HepG2 (cell line): ENCODE results near the gene DLAT. TPM values are rescaled to one million over a fixed set of nuclear protein-coding genes. Genes with fewer than 3 reads are reported as not detected.

Source experiments
- ATAC-seq: fragments of 200-7000 bp; cut with Tn5 transposase; 3 replicates; pipeline ENCODE4 v1.9.1; 2020; ENCODE audit warnings: mild to moderate bottlenecking, moderate library complexity
- BruUV-seq: library from RNA; stranded (reverse); fragments of 400-500 nt; replicated peaks from 2 replicates; lab custom pipeline; 2021; lab: Mats Ljungman, UMichigan
- CTCF ChIA-PET: fragments of 300-600 bp; formaldehyde crosslinking; extraction: SDS; loops from one replicate; lab custom pipeline; 2021; ENCODE audit warnings: low total read pairs, inconsistent platforms, low intra/inter-chr PET ratio; lab: Yijun Ruan, JAX
- POLR2A ChIA-PET: fragments of 350-600 bp; sonication (Branson Sonifier 250); formaldehyde crosslinking; loops from one replicate; lab custom pipeline; 2020; ENCODE audit warnings: antibody characterized with exemption, inconsistent platforms; lab: Yijun Ruan, JAX
- DNase-seq: peaks from one replicate; pipeline ENCODE4 v3.0.0-alpha.2; 2015; ENCODE audit warnings: low spot score
- FAIRE-seq: peaks from 3 replicates; lab custom pipeline; 2011; peaks lifted over from hg19 to GRCh38; lab: Jason Lieb, UNC
- H2AFZ ChIP-seq: one replicate; pipeline ENCODE4 v1.6.1; 2011; ENCODE audit warnings: low read length, inconsistent platforms
- H3K27ac ChIP-seq: fragments of 300-600 bp; 3 replicates; pipeline ENCODE4 v1.8.0; 2011; ENCODE audit warnings: mixed run types, mild to moderate bottlenecking, mixed read lengths, low read length, inconsistent platforms; ENCODE audit not compliant: insufficient read depth; ENCODE audit errors: extremely low read length
- H3K27me3 ChIP-seq, 2 experiments: fragments of 200-600 bp in 1 of 2; 2 replicates in 1 of 2; 3 replicates in 1 of 2; pipeline versions ENCODE4 v1.6.0 to v1.8.0; 2011; ENCODE audit warnings: low read length in 2 of 2, mild to moderate bottlenecking in 2 of 2, moderate library complexity in 2 of 2, inconsistent platforms in 1 of 2; ENCODE audit not compliant: insufficient read depth in 2 of 2, control insufficient read depth in 1 of 2
- H3K36me3 ChIP-seq, 2 experiments: fragments of 200-600 bp in 1 of 2; replicated peaks in 1 of 2; 2 replicates in 1 of 2; 3 replicates in 1 of 2; pipeline versions ENCODE4 v1.5.1 to v1.8.0; 2011; ENCODE audit warnings: low read length in 2 of 2, inconsistent platforms in 1 of 2; ENCODE audit not compliant: insufficient read depth in 2 of 2, control insufficient read depth in 1 of 2
- H3K4me1 ChIP-seq: 2 replicates; pipeline ENCODE4 v1.5.1; 2012; ENCODE audit warnings: low read length, inconsistent platforms; ENCODE audit not compliant: insufficient read depth
- H3K4me2 ChIP-seq: 2 replicates; pipeline ENCODE4 v1.6.0; 2011; ENCODE audit warnings: low read depth, low read length, inconsistent platforms
- H3K4me3 ChIP-seq, 3 experiments: fragments of 200-600 bp in 1 of 3; sonication (generic), shearing (Covaris generic) in 1 of 3; replicated peaks in 1 of 3; 2 replicates each; pipeline ENCODE4 v1.5.1; 2011 to 2016; ENCODE audit warnings: low read length in 3 of 3, inconsistent platforms in 2 of 3, low read depth in 2 of 3, mild to moderate bottlenecking in 2 of 3, control low read depth in 1 of 3, mixed read lengths in 1 of 3; ENCODE audit not compliant: insufficient read depth in 1 of 3
- H3K79me2 ChIP-seq: one replicate; pipeline ENCODE4 v1.6.1; 2011; ENCODE audit warnings: low read length, inconsistent platforms; ENCODE audit not compliant: insufficient read depth
- H3K9ac ChIP-seq: 2 replicates; pipeline ENCODE4 v1.6.0; 2011; ENCODE audit warnings: mild to moderate bottlenecking, low read depth, low read length, inconsistent platforms; ENCODE audit not compliant: insufficient read depth
- H3K9me3 ChIP-seq: 2 replicates; pipeline ENCODE4 v1.5.1; 2012; ENCODE audit warnings: mild to moderate bottlenecking, low read length
- H4K20me1 ChIP-seq: 2 replicates; pipeline ENCODE4 v1.6.0; 2011; ENCODE audit warnings: inconsistent platforms, mild to moderate bottlenecking, low read length, moderate library complexity; ENCODE audit not compliant: insufficient read depth
- CCDC6 ChIP-seq: sonication (generic); formaldehyde crosslinking; IDR thresholded peaks from 2 replicates; pipeline ENCODE4 v1.8.1; 2022; ENCODE audit warnings: mild to moderate bottlenecking, missing genetic modification reagents, moderate library complexity
- MAFF ChIP-seq: IDR thresholded peaks from 2 replicates; pipeline ENCODE4 v1.6.1; 2011; ENCODE audit warnings: low read depth, low read length, improper control_type of control experiment
- MAFK ChIP-seq, 2 experiments: IDR thresholded peaks in 1 of 2; conservative IDR thresholded peaks in 1 of 2; 2 replicates each; pipeline ENCODE4 v1.6.1; 2011; ENCODE audit warnings: improper control_type of control experiment in 2 of 2, low read length in 2 of 2
- MTF1 ChIP-seq: sonication (generic); formaldehyde crosslinking; IDR thresholded peaks from 2 replicates; pipeline ENCODE4 v1.5.0; 2020; ENCODE audit warnings: missing genetic modification reagents
- NKX3-1 ChIP-seq: sonication (generic); formaldehyde crosslinking; IDR thresholded peaks from 2 replicates; pipeline ENCODE4 v1.5.0; 2020; ENCODE audit warnings: missing genetic modification reagents
- ZNF468 ChIP-seq: sonication (generic); formaldehyde crosslinking; IDR thresholded peaks from 2 replicates; pipeline ENCODE4 v1.8.0; 2022; ENCODE audit warnings: mild to moderate bottlenecking, moderate library complexity, missing genetic modification reagents
- WGBS: methylation state at CpG from one replicate; pipeline ENCODE4 v1.1.6; 2017; ENCODE audit warnings: low lambda C conversion rate; 5-methylcytosine and 5-hydroxymethylcytosine counted together
- in situ Hi-C: cut with HindIII; loops from 2 replicates; pipeline ENCODE4 v1.10.0; 2017; ENCODE audit warnings: low pct_unique_long_range_greater_than_20kb; ENCODE audit not compliant: extremely low pct_ligation_motif_present
- intact Hi-C: fragments of 100-400 bp; cut with micrococcal nuclease; formaldehyde crosslinking; loops from one replicate; pipeline ENCODE4 v1.10.0; 2022; ENCODE audit not compliant: unreplicated experiment
- polyA plus RNA-seq, 8 experiments: library from polyadenylated mRNA; depleted of rRNA in 3 of 8; stranded (reverse) in 7 of 8; unstranded in 1 of 8; fragments of >200 nt; fragmentation: Illumina TruSeq in 4 of 8; extraction: Trizol in 4 of 8; gene quantifications; 2 replicates each; pipeline versions ENCODE4 v1.2.1 to v1.2.3, GENCODE V29; 2011 to 2016; ENCODE audit warnings: low read depth in 4 of 8, missing spikeins in 1 of 8, mixed read lengths in 1 of 8; ENCODE audit not compliant: insufficient read depth in 1 of 8
- total RNA-seq, 5 experiments: library from RNA; depleted of rRNA; stranded (reverse); fragments of >200 nt; fragmentation: Illumina TruSeq; extraction: Trizol; gene quantifications; 2 replicates each; pipeline ENCODE4 v1.2.3, GENCODE V29; 2016; ENCODE audit warnings: low read depth in 1 of 5
- TF ChIP-seq, protein P1 (sequence below): sonication (generic); formaldehyde crosslinking; IDR thresholded peaks from 2 replicates; pipeline ENCODE4 v1.5.1; 2020; ENCODE audit warnings: missing genetic modification reagents, mild to moderate bottlenecking, borderline replicate concordance
- TF ChIP-seq, protein P2 (sequence below): IDR thresholded peaks from 2 replicates; pipeline ENCODE4 v1.6.1; 2016
- TF ChIP-seq, protein P3 (sequence below): IDR thresholded peaks from 2 replicates; pipeline ENCODE4 v1.6.1; 2016

DLAT gene
- total and polyA plus RNA-seq, 2 of the 13 experiments (the other 11 are each of a cell fraction or from before 2014, with no cell fraction given): 26.4 to 62.2 TPM

DNA sequence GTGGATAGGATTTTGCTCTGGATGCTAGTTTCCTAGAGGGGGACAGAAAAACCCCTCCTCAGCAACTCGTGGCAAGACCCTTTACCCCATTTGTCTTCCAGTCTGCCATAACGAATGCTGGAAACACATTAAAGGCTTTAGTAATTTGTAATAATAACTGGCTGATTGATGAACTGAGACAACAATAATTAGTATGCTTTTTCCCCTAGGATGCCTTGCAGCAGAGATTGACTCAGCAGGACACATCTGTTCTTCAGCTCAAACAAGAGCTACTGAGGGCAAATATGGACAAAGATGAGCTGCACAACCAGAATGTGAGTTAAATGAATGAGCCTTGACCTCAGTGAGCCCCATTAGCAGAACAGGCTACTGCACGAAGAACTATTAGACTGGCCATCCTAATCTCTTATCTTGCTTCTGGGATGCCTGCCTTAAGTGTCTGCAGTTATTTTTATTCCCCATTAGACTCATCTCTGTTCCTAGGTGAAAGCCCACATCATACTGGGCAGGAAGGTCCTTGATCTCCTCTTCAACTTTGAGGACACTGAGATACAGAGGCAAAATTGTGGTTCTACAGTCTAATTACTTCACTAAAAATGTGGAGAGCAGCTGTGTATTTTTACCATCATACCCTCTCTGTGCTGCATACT lies 32.9 kb upstream of the DLAT start (continued):
- TF ChIP-seq, protein P1, sequence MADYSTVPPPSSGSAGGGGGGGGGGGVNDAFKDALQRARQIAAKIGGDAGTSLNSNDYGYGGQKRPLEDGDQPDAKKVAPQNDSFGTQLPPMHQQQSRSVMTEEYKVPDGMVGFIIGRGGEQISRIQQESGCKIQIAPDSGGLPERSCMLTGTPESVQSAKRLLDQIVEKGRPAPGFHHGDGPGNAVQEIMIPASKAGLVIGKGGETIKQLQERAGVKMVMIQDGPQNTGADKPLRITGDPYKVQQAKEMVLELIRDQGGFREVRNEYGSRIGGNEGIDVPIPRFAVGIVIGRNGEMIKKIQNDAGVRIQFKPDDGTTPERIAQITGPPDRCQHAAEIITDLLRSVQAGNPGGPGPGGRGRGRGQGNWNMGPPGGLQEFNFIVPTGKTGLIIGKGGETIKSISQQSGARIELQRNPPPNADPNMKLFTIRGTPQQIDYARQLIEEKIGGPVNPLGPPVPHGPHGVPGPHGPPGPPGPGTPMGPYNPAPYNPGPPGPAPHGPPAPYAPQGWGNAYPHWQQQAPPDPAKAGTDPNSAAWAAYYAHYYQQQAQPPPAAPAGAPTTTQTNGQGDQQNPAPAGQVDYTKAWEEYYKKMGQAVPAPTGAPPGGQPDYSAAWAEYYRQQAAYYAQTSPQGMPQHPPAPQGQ (CRISPR knock-in tag): no peak

DNA sequence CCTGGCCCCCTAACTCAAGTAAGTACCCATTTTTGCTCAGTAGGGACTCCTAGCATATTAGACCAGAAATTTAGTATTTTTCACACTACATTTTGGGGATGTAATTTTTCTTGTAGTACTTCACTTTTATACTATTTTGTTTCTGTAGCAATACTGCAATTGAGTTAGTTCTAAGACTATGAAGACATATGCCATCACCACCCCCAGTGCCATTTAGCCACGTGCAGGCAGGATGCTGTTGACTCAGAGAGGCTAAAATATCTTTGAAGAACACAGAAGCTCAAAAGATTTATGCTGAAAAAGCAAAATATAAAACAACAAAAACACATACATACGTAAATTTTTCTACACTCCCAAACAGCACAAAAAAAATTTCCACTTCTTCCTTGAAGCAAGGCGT lies 29.1 kb upstream of the DLAT start:
- Histone ChIP-seq H3K27me3 (no peaks in the 10 kb centered on the region), H4K20me1 (no peaks in the 10 kb centered on the region), H2AFZ (no peak overlapping the region), H3K4me3 (no peak overlapping the region), H3K9me3 (no peaks in the 10 kb centered on the region), H3K27ac (no peak overlapping the region), H3K4me2 (no peak overlapping the region), H3K4me1 (no peaks in the 10 kb centered on the region), H3K79me2 (no peaks in the 10 kb centered on the region), H3K36me3 (peaks cover 7 to 51% of the 10 kb centered on the region in 2 experiments), H3K9ac (no peak overlapping the region)
- BruUV-seq: no TSS peak
- WGBS: 98% methylated on average over 3 of the region's 3 CpGs
- DNase-seq (no peak), FAIRE-seq (no peak), ATAC-seq (no peak)
- ChIA-PET POLR2A (no interaction called here), CTCF (no interaction called here)
- TF ChIP-seq, protein P2, sequence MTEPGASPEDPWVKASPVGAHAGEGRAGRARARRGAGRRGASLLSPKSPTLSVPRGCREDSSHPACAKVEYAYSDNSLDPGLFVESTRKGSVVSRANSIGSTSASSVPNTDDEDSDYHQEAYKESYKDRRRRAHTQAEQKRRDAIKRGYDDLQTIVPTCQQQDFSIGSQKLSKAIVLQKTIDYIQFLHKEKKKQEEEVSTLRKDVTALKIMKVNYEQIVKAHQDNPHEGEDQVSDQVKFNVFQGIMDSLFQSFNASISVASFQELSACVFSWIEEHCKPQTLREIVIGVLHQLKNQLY (CRISPR knock-in tag): no peak
- TF ChIP-seq CCDC6 (no peak), MAFF (peak; percentile 35; the same call in 1 of the 2 replicates), MTF1 (CRISPR knock-in tag) (no peak), NKX3-1 (CRISPR knock-in tag) (no peak), MAFK (conservative IDR thresholded peaks at IDR 0.05 in 1 of 2, IDR thresholded peaks at IDR 0.05 in 1 of 2; ENCODE audit: low read length in 2 of 2) (peak; percentile 38 to 41; a peak in 3 of 4 replicates), ZNF468 (CRISPR knock-in tag) (no peak)
- TF ChIP-seq, protein P3, sequence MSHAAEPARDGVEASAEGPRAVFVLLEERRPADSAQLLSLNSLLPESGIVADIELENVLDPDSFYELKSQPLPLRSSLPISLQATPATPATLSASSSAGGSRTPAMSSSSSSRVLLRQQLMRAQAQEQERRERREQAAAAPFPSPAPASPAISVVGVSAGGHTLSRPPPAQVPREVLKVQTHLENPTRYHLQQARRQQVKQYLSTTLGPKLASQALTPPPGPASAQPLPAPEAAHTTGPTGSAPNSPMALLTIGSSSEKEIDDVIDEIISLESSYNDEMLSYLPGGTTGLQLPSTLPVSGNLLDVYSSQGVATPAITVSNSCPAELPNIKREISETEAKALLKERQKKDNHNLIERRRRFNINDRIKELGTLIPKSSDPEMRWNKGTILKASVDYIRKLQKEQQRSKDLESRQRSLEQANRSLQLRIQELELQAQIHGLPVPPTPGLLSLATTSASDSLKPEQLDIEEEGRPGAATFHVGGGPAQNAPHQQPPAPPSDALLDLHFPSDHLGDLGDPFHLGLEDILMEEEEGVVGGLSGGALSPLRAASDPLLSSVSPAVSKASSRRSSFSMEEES (CRISPR knock-in tag): no peak
- intact Hi-C loops: no loop called here
- in situ Hi-C loops: no loop called here
